GM12878 (cell line): ENCODE measurements around the gene IFNAR2. TPM values are rescaled to one million over a fixed set of nuclear protein-coding genes. Genes with fewer than 3 reads are reported as not detected.

Experiments
- CBX3 ChIP-seq: fragments of 200-600 bp; sonication (generic); IDR thresholded peaks from 2 replicates; pipeline ENCODE4 v1.6.1; 2016; ENCODE audit warnings: low read depth, borderline replicate concordance
- CREM ChIP-seq: IDR thresholded peaks from 2 replicates; pipeline ENCODE4 v1.6.1; 2014; ENCODE audit warnings: antibody characterized with exemption, low read depth
- EP300 ChIP-seq, 2 experiments: fragments of 150-350 bp in 1 of 2; IDR thresholded peaks; 2 replicates each; pipeline ENCODE4 v1.6.1; 2011 to 2012; ENCODE audit warnings: low read depth in 2 of 2, low read length in 2 of 2, borderline replicate concordance in 1 of 2, improper control_type of control experiment in 1 of 2, inconsistent platforms in 1 of 2; ENCODE audit not compliant: control insufficient read depth in 1 of 2
- GABPA ChIP-seq: IDR thresholded peaks from 2 replicates; pipeline ENCODE4 v1.6.1; 2014; ENCODE audit warnings: antibody characterized with exemption, low read depth, mild to moderate bottlenecking, inconsistent platforms
- HDGF ChIP-seq: fragments of 450-650 bp; IDR thresholded peaks from 2 replicates; pipeline ENCODE4 v1.6.1; 2016; ENCODE audit warnings: antibody characterized with exemption
- IKZF2 ChIP-seq, 2 experiments: fragments of 450-650 bp; IDR thresholded peaks; 2 replicates each; pipeline ENCODE4 v1.6.1; 2017; ENCODE audit warnings: mild to moderate bottlenecking in 2 of 2, moderate library complexity in 2 of 2
- JUNB ChIP-seq: IDR thresholded peaks from 2 replicates; pipeline ENCODE4 v1.6.1; 2016; ENCODE audit warnings: antibody characterized with exemption, mild to moderate bottlenecking
- MEF2B ChIP-seq: fragments of 450-650 bp; IDR thresholded peaks from 2 replicates; pipeline ENCODE4 v1.6.1; 2018; ENCODE audit warnings: mild to moderate bottlenecking, moderate library complexity; ENCODE audit not compliant: partially characterized antibody, poor library complexity, severe bottlenecking
- MTA3 ChIP-seq: IDR thresholded peaks from 2 replicates; pipeline ENCODE4 v1.6.1; 2012; ENCODE audit warnings: low read length, inconsistent platforms, borderline replicate concordance
- PAX5 ChIP-seq: IDR thresholded peaks from 2 replicates; pipeline ENCODE4 v1.6.1; 2011; ENCODE audit warnings: low read depth, low read length, borderline replicate concordance
- POLR2A ChIP-seq: IDR thresholded peaks from 2 replicates; pipeline ENCODE4 v1.6.1; 2011; ENCODE audit warnings: low read depth, mild to moderate bottlenecking, low read length
- POLR2AphosphoS5 ChIP-seq: IDR thresholded peaks from 2 replicates; pipeline ENCODE4 v1.6.1; 2011; ENCODE audit warnings: mild to moderate bottlenecking, low read length, inconsistent platforms
- RAD21 ChIP-seq: IDR thresholded peaks from 2 replicates; pipeline ENCODE4 v1.6.1; 2011; ENCODE audit warnings: mild to moderate bottlenecking, low read depth, low read length, moderate library complexity; ENCODE audit not compliant: insufficient read depth
- SP1 ChIP-seq: IDR thresholded peaks from one replicate; pipeline ENCODE4 v1.6.1; 2011; ENCODE audit warnings: low read depth, low read length
- SPI1 ChIP-seq: IDR thresholded peaks from 2 replicates; pipeline ENCODE4 v1.6.1; 2011; ENCODE audit warnings: low read depth, mild to moderate bottlenecking, low read length, moderate library complexity, borderline replicate concordance; ENCODE audit not compliant: insufficient read depth
- STAT3 ChIP-seq: IDR thresholded peaks from 2 replicates; pipeline ENCODE4 v1.6.1; 2011; ENCODE audit warnings: low read depth, low read length, improper control_type of control experiment
- SUZ12 ChIP-seq: fragments of 200-600 bp; sonication (generic); IDR thresholded peaks from one replicate; pipeline ENCODE4 v1.6.1; 2018; ENCODE audit warnings: antibody characterized with exemption, mild to moderate bottlenecking; ENCODE audit not compliant: unreplicated experiment
- TBL1XR1 ChIP-seq: IDR thresholded peaks from 2 replicates; pipeline ENCODE4 v1.6.1; 2012; ENCODE audit warnings: low read depth, low read length, improper control_type of control experiment
- TCF7 ChIP-seq: IDR thresholded peaks from 2 replicates; pipeline ENCODE4 v1.6.1; 2014; ENCODE audit warnings: antibody characterized with exemption, borderline replicate concordance
- ZNF384 ChIP-seq: IDR thresholded peaks from 2 replicates; pipeline ENCODE4 v1.6.1; 2012; ENCODE audit warnings: low read depth, mild to moderate bottlenecking, low read length, improper control_type of control experiment, borderline replicate concordance
- polyA plus RNA-seq, 11 experiments: library from polyadenylated mRNA; depleted of rRNA in 4 of 11; unstranded in 6 of 11; stranded (reverse) in 5 of 11; fragments of >200 nt; fragmentation: Nextera tagmentation in 4 of 11; fragmentation: Illumina TruSeq in 1 of 11; extraction: Ambion mirVana in 4 of 11; extraction: Trizol in 1 of 11; gene quantifications; 1 replicate in 1 of 11; 2 replicates in 10 of 11; pipeline versions ENCODE4 v1.2.1 to v1.2.3, GENCODE V29; 2011 to 2016; ENCODE audit warnings: inconsistent platforms in 2 of 11, missing spikeins in 2 of 11, low read depth in 1 of 11
- total RNA-seq, 4 experiments: library from RNA; depleted of rRNA in 3 of 4; stranded (reverse); fragments of >200 nt in 3 of 4; fragmentation: Illumina TruSeq in 1 of 4; extraction: Trizol in 1 of 4; gene quantifications; 2 replicates each; pipeline versions ENCODE4 v1.2.1 to v1.2.3, GENCODE V29; 2013 to 2021
- TF ChIP-seq, protein P1 (sequence below): fragments of 450-650 bp; conservative IDR thresholded peaks from 2 replicates; pipeline ENCODE4 v1.6.1; 2017; ENCODE audit warnings: mild to moderate bottlenecking, moderate library complexity
- TF ChIP-seq, protein P2 (sequence below): fragments of 450-650 bp; IDR thresholded peaks from 2 replicates; pipeline ENCODE4 v1.6.1; 2017; ENCODE audit warnings: low read depth, mild to moderate bottlenecking, moderate library complexity
- TF ChIP-seq, protein P3 (sequence below): IDR thresholded peaks from 2 replicates; pipeline ENCODE4 v1.6.1; 2012; ENCODE audit warnings: low read depth, low read length, improper control_type of control experiment
- TF ChIP-seq, protein P4 (sequence below): fragments of 450-650 bp; IDR thresholded peaks from 2 replicates; pipeline ENCODE4 v1.6.1; 2018; ENCODE audit warnings: borderline replicate concordance, mild to moderate bottlenecking; ENCODE audit not compliant: partially characterized antibody

The IFNAR2 gene
- total and polyA plus RNA-seq, 10 of the 15 experiments (the other 5 are each of a cell fraction or from before 2014, with no cell fraction given), result 8.5 to 99.7 (median 58.1) TPM

DNA sequence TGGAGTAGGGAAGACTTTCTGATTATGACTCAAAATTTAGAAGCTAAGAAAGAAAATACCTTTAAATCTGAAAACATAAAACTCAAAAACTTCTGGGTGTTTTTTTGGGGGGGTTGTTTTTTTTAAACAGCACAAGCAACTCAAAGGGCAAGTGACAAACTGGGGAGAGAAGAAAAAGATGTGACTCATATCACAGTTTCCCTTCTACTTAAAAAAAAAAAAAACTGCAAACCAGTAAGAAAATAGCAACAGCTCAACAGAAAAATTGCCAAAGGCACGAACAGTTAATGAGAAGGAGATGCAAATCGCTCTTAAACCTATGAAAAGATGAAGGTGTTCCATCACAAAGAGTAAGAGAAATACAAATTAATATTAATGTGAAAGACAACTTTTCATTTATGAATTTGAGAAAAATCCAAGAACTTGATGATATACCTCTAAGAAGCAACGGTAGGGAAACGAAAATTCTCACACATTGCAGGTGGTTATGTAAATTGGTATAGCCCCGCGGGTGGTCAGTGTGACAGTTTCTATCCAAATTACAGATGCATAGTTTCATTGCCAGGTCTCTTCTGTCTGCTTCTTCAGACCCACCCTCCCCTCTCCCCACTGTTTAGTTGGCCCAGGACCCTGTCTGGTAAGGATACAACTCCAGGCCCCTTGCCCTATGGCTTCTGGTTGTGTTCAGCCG lies 9.0 kb downstream of the IFNAR2 start (continued):
- TF ChIP-seq, protein P1, sequence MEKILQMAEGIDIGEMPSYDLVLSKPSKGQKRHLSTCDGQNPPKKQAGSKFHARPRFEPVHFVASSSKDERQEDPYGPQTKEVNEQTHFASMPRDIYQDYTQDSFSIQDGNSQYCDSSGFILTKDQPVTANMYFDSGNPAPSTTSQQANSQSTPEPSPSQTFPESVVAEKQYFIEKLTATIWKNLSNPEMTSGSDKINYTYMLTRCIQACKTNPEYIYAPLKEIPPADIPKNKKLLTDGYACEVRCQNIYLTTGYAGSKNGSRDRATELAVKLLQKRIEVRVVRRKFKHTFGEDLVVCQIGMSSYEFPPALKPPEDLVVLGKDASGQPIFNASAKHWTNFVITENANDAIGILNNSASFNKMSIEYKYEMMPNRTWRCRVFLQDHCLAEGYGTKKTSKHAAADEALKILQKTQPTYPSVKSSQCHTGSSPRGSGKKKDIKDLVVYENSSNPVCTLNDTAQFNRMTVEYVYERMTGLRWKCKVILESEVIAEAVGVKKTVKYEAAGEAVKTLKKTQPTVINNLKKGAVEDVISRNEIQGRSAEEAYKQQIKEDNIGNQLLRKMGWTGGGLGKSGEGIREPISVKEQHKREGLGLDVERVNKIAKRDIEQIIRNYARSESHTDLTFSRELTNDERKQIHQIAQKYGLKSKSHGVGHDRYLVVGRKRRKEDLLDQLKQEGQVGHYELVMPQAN, result no peak
- TF ChIP-seq, protein P2, sequence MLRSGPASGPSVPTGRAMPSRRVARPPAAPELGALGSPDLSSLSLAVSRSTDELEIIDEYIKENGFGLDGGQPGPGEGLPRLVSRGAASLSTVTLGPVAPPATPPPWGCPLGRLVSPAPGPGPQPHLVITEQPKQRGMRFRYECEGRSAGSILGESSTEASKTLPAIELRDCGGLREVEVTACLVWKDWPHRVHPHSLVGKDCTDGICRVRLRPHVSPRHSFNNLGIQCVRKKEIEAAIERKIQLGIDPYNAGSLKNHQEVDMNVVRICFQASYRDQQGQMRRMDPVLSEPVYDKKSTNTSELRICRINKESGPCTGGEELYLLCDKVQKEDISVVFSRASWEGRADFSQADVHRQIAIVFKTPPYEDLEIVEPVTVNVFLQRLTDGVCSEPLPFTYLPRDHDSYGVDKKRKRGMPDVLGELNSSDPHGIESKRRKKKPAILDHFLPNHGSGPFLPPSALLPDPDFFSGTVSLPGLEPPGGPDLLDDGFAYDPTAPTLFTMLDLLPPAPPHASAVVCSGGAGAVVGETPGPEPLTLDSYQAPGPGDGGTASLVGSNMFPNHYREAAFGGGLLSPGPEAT, result peak; percentile 93
- 0 out of 2 replicates have a peak, but pooled peaks have one; percentile 40 for TF ChIP-seq POLR2A
- peak; percentile 76 for TF ChIP-seq MEF2B
- TF ChIP-seq GABPA, result peak; percentile 41; the same call in 1 of the 2 replicates
- no peak for TF ChIP-seq CBX3
- peak; percentile 96 for TF ChIP-seq JUNB
- TF ChIP-seq STAT3, result 0 out of 2 replicates have a peak, but pooled peaks have one; percentile 73
- TF ChIP-seq IKZF2 (IDR thresholded peaks at IDR 0.05), result peak; percentile 55 to 71; a peak in 2 of 4 replicates
- TF ChIP-seq ZNF384, result peak; percentile 99
- peak; percentile 75; the same call in 1 of the 2 replicates for TF ChIP-seq TBL1XR1
- TF ChIP-seq RAD21, result 0 out of 2 replicates have a peak, but pooled peaks have one; percentile 10
- TF ChIP-seq, protein P3, sequence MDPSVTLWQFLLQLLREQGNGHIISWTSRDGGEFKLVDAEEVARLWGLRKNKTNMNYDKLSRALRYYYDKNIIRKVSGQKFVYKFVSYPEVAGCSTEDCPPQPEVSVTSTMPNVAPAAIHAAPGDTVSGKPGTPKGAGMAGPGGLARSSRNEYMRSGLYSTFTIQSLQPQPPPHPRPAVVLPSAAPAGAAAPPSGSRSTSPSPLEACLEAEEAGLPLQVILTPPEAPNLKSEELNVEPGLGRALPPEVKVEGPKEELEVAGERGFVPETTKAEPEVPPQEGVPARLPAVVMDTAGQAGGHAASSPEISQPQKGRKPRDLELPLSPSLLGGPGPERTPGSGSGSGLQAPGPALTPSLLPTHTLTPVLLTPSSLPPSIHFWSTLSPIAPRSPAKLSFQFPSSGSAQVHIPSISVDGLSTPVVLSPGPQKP, result no peak
- no peak for TF ChIP-seq SUZ12
- TF ChIP-seq SP1, result peak; percentile 7
- TF ChIP-seq, protein P4, sequence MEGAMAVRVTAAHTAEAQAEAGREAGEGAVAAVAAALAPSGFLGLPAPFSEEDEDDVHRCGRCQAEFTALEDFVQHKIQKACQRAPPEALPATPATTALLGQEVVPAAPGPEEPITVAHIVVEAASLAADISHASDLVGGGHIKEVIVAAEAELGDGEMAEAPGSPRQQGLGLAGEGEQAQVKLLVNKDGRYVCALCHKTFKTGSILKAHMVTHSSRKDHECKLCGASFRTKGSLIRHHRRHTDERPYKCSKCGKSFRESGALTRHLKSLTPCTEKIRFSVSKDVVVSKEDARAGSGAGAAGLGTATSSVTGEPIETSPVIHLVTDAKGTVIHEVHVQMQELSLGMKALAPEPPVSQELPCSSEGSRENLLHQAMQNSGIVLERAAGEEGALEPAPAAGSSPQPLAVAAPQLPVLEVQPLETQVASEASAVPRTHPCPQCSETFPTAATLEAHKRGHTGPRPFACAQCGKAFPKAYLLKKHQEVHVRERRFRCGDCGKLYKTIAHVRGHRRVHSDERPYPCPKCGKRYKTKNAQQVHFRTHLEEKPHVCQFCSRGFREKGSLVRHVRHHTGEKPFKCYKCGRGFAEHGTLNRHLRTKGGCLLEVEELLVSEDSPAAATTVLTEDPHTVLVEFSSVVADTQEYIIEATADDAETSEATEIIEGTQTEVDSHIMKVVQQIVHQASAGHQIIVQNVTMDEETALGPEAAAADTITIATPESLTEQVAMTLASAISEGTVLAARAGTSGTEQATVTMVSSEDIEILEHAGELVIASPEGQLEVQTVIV, result no peak
- TF ChIP-seq TCF7, result peak; percentile 24; the same call in 1 of the 2 replicates
- TF ChIP-seq HDGF, result no peak
- TF ChIP-seq POLR2AphosphoS5, result peak; percentile 77
- TF ChIP-seq EP300 (IDR thresholded peaks at IDR 0.05; ENCODE audit: borderline replicate concordance in 1 of 2, control insufficient read depth in 1 of 2, low read depth in 2 of 2, low read length in 2 of 2), result peak; percentile 79 to 96
- peak; percentile 61; the same call in 1 of the 2 replicates for TF ChIP-seq MTA3
- TF ChIP-seq SPI1, result 0 out of 2 replicates have a peak, but pooled peaks have one; percentile 1
- TF ChIP-seq PAX5, result no peak
- TF ChIP-seq CREM, result peak; percentile 31; the same call in 1 of the 2 replicates
